HL-60 (cell line): ENCODE data around the gene DCHS2.

ENCODE experiments used
- CTCF ChIP-seq: IDR thresholded peaks from one replicate; pipeline ENCODE4 v1.5.1; 2011; ENCODE audit warnings: low read length, control low read depth, inconsistent platforms; ENCODE audit not compliant: insufficient read depth
- GABPA ChIP-seq: IDR thresholded peaks from 2 replicates; pipeline ENCODE4 v1.6.1; 2012; ENCODE audit warnings: low read depth
- POLR2AphosphoS5 ChIP-seq: IDR thresholded peaks from 2 replicates; pipeline ENCODE4 v1.6.1; 2012; ENCODE audit warnings: low read depth
- REST ChIP-seq: IDR thresholded peaks from 2 replicates; pipeline ENCODE4 v1.6.1; 2012; ENCODE audit warnings: low read depth; ENCODE audit not compliant: insufficient replicate concordance
- SPI1 ChIP-seq: IDR thresholded peaks from 2 replicates; pipeline ENCODE4 v1.6.1; 2012; ENCODE audit warnings: low read depth, mild to moderate bottlenecking, borderline replicate concordance

- TF ChIP-seq CTCF (no peak), POLR2AphosphoS5 (no peak), REST (no peak), GABPA (no peak), SPI1 (no peak)
Measured at GRCh38 chr4:154457471-154457870, 34.1 kb downstream of the DCHS2 start.
